ENCODE data around the gene PLSCR2.
"Not testable (repeated sequence)": the region's sequence is repeated elsewhere in the genome, so short reads cannot be mapped to it uniquely, and the experiment has no call there.

PLSCR2 gene

GRCh38 chr3:146469150-146470017 lies at the start of gene PLSCR2:
PLSCR2 (minus strand) TSS chr3:146469561; CDS start chr3:146459904, 9,657 bp downstream.
- DNase-seq (ENCODE audit: low read depth in 4 of 4, low spot score in 1 of 4) = peak; percentile 33 to 47 (median 34)

- DNase-seq (ENCODE audit: low read depth in 4 of 4, low spot score in 1 of 4) = no peak
Observed at GRCh38 chr3:146517684-146518435, 48.5 kb upstream of the PLSCR2 start.

DNA sequence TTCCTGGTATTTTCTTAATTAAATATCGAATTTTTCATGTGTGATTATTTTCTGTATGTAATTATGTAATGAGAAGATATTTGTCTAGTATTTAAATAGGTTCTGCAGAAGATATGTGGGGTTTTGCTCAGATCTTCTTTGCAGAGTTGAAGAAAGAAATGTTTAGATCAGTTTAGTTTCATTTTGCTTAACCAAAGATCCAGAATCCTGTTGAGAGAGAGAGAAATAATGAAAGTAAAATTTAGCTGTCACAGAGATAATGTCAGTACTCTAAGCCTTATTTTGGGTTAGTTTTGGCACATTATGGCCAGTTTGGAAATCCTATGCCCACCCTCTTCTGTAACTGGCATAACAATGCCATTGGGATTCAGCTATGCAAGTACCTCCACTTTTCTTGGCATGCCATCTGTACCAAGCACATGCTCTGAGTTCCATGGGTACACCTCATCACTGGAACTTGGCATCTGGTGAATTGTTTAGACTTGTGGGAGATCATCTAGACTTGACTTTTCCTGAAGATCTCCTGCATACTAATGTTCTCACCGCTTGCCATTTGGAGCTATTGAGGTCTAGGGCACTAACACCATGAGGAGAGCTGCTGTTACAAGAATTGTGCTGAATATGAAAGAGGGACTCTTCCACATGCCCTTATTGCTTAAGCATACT lies 44.2 kb upstream of the PLSCR2 start:
- no peak for DNase-seq (ENCODE audit: low read depth in 4 of 4, low spot score in 1 of 4)

GRCh38 chr3:146511402-146512134 lies 42.2 kb upstream of the PLSCR2 start:
- DNase-seq (ENCODE audit: low read depth in 4 of 4, low spot score in 1 of 4) = no peak

- no peak for DNase-seq (ENCODE audit: low read depth in 4 of 4, low spot score in 1 of 4)
Observed at GRCh38 chr3:146507331-146508120, 38.2 kb upstream of the PLSCR2 start.

GRCh38 chr3:146505516-146505915 lies 36.2 kb upstream of the PLSCR2 start:
- no peak for DNase-seq (ENCODE audit: low read depth in 4 of 4, low spot score in 1 of 4)

DNA sequence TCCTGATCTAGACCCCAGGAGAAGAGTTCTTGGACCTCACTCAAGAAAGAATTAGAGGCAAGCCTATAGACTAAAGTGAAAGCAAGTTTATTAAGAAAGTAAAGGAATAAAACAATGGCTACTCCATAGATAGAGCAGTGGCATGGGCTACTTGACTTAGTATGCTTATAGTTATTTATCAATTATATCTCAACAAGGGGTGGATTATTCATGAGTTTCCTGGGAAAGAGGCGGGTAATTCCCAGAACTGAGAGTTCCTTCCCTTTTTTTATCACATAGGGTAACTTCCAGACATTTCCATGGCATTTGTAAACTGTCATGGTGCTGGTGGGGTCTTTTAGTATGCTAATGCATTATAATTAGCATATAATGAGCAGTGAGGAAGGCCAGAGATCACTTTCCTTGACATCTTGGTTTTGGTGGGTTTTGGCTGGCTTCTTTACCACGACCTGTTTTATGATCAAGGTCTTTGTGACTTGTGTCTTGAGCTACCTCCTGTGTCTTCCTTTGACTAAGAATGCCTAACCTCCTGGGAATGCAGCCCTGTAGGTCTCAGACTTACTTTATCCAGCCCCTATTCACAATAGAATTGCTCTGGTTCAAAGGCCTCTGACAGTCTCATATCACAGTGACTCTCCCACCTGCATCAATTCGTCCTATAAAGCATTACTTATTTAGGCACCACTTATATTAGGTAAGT lies 35.3 kb upstream of the PLSCR2 start:
- DNase-seq (ENCODE audit: low read depth in 4 of 4, low spot score in 1 of 4) = no peak

GRCh38 chr3:146503461-146504202 lies 34.3 kb upstream of the PLSCR2 start:
- DNase-seq (ENCODE audit: low read depth in 4 of 4, low spot score in 1 of 4) = no peak

DNA sequence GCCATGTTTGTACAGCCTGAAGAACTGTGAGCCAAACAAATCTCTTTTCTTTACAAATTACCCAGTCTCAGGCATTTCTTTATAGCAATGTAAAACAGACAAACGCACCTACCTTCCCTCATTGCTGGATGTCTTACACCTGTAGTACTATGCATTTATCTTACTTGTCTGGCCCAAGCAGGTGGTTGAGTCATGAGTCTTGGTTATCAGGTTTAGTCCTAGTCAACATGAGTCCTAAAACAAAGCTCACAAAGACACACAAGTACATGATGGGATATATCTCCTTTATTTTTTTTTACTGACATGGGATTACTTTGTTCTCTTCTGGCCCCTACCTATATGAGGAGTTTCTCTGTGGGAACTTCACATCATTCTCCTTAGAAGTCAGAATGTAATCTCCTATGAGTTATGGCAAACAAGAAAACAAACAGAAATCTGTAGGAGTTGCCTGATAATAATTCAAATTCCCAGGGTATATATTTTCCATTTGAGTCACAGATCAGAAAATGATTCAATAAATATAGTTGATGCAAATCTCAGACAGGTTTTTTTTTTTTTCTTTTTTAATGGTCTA lies 33.6 kb upstream of the PLSCR2 start:
- DNase-seq (ENCODE audit: low read depth in 4 of 4, low spot score in 1 of 4) = no peak

GRCh38 chr3:146501752-146502151 lies 32.4 kb upstream of the PLSCR2 start:
- no peak for DNase-seq (ENCODE audit: low read depth in 4 of 4, low spot score in 1 of 4)

DNA sequence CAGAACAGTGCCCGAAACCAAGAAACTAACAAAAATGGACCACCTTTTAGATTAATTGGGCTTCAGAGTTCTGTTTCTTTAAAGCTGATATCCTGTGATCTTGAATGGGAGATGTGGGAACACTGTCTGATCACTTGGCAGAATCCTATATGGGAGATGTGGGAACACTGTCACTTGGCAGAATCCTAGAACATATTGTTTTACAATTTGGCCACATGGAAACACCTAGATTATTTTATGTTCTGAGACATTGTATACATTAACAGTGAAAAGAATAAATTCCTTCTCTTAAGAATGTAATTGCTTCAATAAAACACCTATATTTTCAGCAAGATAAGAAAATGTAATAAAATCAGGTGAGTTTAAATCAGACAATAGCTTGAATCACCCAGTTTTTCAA lies 30.3 kb upstream of the PLSCR2 start:
- DNase-seq (ENCODE audit: low read depth in 4 of 4, low spot score in 1 of 4) = no peak

DNA sequence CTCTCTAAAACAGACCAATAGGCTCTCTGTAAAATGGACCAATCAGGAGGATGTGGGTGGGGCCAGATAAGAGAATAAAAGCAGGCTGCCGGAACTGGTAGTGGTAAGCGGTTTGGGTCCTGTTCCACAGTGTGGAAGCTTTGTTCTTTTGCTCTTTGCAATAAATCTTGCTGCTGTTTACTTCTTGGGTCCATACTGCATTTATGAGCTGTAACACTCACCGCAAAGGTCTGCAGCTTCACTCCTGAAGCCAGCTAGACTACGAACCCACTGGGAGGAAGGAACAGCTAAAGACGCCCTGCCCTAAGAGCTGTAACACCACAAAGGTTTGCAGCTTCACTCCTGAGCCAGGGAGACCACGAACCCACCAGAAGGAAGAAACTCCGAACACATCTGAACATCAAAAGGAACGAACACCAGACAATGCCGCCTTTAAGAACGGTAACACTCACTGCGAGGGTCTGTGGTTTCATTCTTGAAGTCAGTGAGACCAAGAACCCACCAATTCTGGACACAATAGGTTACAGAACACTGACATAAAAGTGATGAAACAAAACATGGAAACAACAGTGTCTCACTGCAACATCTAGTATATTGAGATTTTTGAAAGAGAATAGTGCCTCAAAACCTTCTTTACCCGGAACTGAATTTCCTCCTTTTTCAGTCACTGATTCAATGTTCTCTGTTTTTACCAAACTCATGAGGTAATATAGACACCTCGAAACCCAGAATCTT lies 28.8 kb upstream of the PLSCR2 start:
- peak in 1 of 4 experiments; percentile 10 for DNase-seq (ENCODE audit: low read depth in 4 of 4, low spot score in 1 of 4)

- DNase-seq (ENCODE audit: low read depth in 4 of 4, low spot score in 1 of 4) = not testable (repeated sequence)
Observed at GRCh38 chr3:146497145-146497843, 27.9 kb upstream of the PLSCR2 start.

DNA sequence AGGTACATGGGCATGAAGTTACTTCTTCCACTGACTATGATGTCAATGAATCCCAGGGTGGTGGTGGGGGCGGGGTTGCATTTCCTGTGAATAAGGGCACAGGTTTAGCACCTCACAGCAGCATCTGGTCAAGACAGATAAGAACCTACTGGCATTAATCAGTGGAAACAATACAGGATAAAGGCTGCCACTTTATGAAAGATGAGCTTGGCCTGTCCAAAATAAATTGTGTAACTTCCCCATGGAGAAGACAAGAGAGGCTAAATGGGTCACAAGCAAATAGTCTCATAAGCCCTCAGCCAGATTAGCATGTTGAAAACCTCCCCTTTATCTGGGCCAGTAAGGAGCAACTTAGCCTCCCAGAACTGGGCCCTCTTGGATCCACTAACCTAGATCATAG lies 27.4 kb upstream of the PLSCR2 start:
- no peak for DNase-seq (ENCODE audit: low read depth in 4 of 4, low spot score in 1 of 4)

GRCh38 chr3:146496251-146496650 lies 26.9 kb upstream of the PLSCR2 start:
- no peak for DNase-seq (ENCODE audit: low read depth in 4 of 4, low spot score in 1 of 4)

DNA sequence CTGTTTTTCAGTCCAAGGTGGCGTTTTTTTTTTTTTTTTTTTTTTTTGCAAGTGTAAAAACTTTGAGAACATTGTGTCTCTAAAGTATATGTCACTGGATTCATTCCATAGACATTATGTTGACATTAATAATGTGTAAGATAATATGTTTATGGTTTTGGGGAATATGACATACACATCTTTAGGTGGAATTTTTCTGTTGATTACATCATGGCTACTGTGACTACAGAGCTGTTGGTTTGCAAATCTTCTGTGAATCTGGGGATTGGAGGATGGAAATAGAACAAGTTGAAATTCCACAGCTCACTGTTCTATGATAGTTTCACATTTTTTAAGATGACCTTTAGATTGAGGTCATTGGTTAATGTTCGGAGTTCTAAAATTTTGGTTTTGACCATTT lies 24.4 kb upstream of the PLSCR2 start:
- no peak for DNase-seq (ENCODE audit: low read depth in 4 of 4, low spot score in 1 of 4)

- DNase-seq (ENCODE audit: low read depth in 4 of 4, low spot score in 1 of 4) = no peak
Observed at GRCh38 chr3:146493221-146493620, 23.9 kb upstream of the PLSCR2 start.
